SK-N-MC (cell line): ENCODE results near the gene ZMYND8.

Experiments
- DNase-seq: peaks from one replicate; pipeline ENCODE4 v3.0.0-alpha.2; 2011; ENCODE audit warnings: low read depth, low spot score
- H3K27ac ChIP-seq: fragments of 200-600 bp; sonication (generic); 2 replicates; pipeline ENCODE4 v1.5.1; 2016; ENCODE audit warnings: mixed run types
- H3K36me3 ChIP-seq: fragments of 200-600 bp; sonication (generic); 2 replicates; pipeline ENCODE4 v1.6.1; 2017; ENCODE audit warnings: antibody characterized with exemption, low read length, mixed read lengths; ENCODE audit not compliant: insufficient read depth
- H3K4me3 ChIP-seq: fragments of 200-600 bp; sonication (generic); 2 replicates; pipeline ENCODE4 v1.5.1; 2016
- H3K9ac ChIP-seq: fragments of 200-600 bp; sonication (generic); 2 replicates; pipeline ENCODE4 v1.8.0; 2017; ENCODE audit warnings: mixed run types, mixed read lengths; ENCODE audit not compliant: insufficient read length
- H3K9me3 ChIP-seq: fragments of 200-600 bp; sonication (generic); 2 replicates; pipeline ENCODE4 v1.6.1; 2017; ENCODE audit warnings: low read depth, mild to moderate bottlenecking, antibody characterized with exemption, low read length, moderate library complexity, mixed read lengths
- EZH2 ChIP-seq: fragments of 200-600 bp; sonication (generic); IDR thresholded peaks from one replicate; pipeline ENCODE4 v1.6.1; 2017; ENCODE audit warnings: antibody characterized with exemption
- FOXP2 ChIP-seq: optimal IDR thresholded peaks from 2 replicates; pipeline ENCODE3; 2011; ENCODE audit warnings: mild to moderate bottlenecking, moderate library complexity; ENCODE audit not compliant: insufficient read depth; ENCODE audit errors: extremely low read length, control extremely low read depth
- POLR2AphosphoS5 ChIP-seq: IDR thresholded peaks from 2 replicates; pipeline ENCODE4 v1.6.1; 2012; ENCODE audit warnings: mild to moderate bottlenecking, low read depth, low read length, borderline replicate concordance

Gene ZMYND8

DNA sequence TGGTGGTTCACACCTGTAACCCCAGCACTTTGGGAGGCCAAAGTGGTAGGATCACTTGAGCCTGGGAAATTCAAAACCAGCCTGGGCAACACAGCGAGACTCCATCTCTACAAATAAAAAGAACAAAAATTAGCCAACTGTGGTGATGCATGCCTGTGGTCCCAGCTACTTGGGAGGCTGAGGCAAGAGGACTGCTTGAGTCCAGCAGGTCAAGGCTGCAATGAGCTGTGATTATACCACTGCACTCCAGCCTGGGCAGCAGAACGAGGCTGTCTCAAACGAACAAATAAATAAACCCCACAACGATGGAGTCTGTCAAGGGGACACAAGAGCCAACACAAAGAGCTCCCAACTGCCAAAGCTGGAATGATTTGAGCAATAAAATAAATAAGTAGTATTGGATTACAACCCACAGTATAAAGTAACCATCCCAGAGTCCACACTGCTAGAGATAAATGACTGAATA, 13.5 kb downstream of the ZMYND8 start:
- Histone ChIP-seq H3K9me3 (no peaks in the 10 kb centered on the region), H3K36me3 (peaks cover 17% of the 10 kb centered on the region), H3K9ac (no peak overlapping the region), H3K27ac (no peak overlapping the region), H3K4me3 (no peak overlapping the region)
- DNase-seq, result no peak
- no peak for TF ChIP-seq POLR2AphosphoS5
- no peak for TF ChIP-seq EZH2
- no peak for TF ChIP-seq FOXP2

DNA sequence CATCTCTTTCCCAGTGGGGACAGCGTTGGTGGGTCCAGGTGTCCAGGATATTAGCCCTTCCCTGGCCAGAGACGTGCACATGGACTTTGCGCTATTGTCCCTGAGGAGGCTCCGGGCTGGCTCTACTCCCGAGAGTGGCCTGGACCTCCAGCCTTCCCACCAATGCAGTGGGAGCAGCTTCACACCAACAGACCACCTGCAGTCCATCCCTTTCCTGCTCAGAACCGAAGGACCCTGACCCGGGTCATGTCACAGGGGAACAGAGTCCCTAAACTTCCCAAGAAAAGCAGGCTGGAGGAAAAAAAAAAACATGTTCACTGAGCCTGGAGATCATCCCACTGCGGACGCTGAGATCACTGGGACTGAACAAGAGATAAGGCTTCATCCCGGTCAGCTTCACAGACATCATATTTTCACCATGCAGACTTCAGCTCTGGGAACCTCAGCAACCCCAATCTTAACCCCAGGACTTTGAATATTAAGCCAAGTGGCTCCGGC, 18.3 kb downstream of the ZMYND8 start:
- H3K36me3 ChIP-seq, result peaks cover 5% of the 10 kb centered on the region
- no peak overlapping the region for H3K27ac ChIP-seq
- TF ChIP-seq FOXP2 (no peak), POLR2AphosphoS5 (no peak), EZH2 (no peak)
- H3K9ac ChIP-seq, result no peak overlapping the region
- H3K4me3 ChIP-seq, result no peak overlapping the region
- no peak for DNase-seq
- no peaks in the 10 kb centered on the region for H3K9me3 ChIP-seq

DNA sequence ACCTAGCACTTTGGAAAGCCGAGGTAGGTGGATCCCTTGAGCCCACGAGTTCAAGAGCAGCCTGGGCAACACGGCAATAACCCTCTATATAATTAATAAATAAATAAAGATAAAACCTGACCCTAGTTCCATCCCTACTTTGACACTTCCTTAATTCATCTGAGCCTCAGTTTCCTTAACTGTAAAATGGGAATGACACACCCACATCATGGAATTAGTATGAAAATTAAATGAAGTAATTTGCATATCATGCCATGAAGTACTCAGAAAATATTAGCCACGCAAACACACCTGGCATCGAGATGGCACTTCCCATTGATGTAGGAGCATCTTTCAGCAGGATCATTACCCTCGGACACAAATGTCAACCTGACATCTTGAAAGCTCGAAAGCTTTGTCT, 19.1 kb downstream of the ZMYND8 start:
- H3K36me3 ChIP-seq, result peaks cover 8% of the 10 kb centered on the region
- no peak overlapping the region for H3K27ac ChIP-seq
- H3K4me3 ChIP-seq, result no peak overlapping the region
- no peak for DNase-seq
- no peaks in the 10 kb centered on the region for H3K9me3 ChIP-seq
- TF ChIP-seq EZH2 (no peak), FOXP2 (no peak), POLR2AphosphoS5 (no peak)
- no peak overlapping the region for H3K9ac ChIP-seq

DNA sequence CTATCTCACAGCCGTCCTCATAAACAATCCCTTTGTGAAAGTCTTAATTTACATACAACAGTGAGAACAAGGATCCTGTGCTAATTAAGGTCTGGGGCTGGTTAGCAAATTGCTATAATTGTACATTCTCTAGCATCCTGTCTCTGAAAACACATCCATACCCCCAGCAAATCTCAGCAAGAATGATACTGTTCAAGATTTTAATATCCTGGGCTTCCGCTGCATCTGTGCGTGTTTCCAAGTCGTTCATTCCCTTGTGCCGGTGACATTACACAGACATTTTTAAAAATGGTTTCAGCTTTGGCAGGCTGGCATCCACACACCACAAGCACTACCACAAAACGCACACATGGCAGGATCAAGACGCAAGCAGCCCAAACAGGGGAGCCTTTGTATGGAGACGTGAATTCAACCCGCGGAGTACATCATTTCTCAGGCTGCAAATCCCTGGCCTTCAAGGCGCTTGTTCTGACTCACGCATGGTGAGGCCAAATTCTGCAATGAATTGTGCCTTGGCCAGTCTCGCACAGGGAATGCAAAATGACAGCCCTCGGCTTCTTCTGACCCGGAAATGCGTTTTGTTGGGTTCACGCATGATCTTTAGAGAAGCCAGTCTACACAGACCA, 20.3 kb downstream of the ZMYND8 start:
- TF ChIP-seq EZH2, result no peak
- no peak for TF ChIP-seq FOXP2
- TF ChIP-seq POLR2AphosphoS5, result no peak
- H3K4me3 ChIP-seq, result no peak overlapping the region

DNA sequence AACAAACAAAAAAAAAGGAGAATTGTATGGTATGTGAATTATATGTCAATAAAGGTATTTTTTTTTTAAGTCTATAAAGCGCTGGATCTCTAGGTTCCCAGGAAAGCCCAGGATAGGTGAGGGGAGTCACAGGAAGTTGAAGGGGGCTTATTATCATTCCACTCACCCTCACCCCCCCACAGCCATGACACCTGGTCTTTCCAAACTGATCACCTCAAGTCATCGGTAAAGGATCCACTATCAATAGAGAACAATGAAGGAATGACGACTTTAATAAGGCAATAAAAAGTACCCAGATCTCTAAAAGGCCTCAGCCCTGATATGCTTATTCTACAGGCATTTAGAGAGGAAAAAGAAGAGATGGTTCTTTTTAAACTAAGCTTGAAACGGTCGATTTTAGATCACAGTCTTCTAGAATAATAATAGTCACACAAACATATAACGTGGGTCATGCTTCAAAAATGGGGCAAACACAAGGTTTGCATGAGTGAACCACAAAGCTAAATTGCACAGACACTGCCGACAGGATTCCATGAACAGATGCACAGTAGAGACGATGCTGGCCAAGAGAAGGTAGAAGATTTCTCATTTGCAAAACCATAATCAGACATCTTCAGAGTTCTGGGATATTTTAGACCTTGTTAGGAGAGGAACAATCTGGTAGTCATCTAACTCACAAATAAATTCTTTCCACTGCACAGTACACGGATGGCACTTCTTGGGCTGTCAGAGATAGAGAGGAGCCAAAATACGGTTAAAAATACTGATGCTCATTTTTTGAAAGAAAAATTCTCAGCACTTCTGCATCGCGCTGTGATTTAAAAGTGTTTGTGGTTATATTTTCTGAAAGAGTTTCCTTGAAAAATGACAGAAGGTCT, 21.0 kb downstream of the ZMYND8 start:
- no peak overlapping the region for H3K27ac ChIP-seq
- no peak for TF ChIP-seq POLR2AphosphoS5
- TF ChIP-seq EZH2, result no peak
- TF ChIP-seq FOXP2, result no peak
- no peak overlapping the region for H3K9ac ChIP-seq
- no peak overlapping the region for H3K4me3 ChIP-seq
- H3K9me3 ChIP-seq, result no peaks in the 10 kb centered on the region
- peaks cover 8% of the 10 kb centered on the region for H3K36me3 ChIP-seq
- no peak for DNase-seq

More for the DNA sequence above, 20.3 kb downstream of the ZMYND8 start:
- Histone ChIP-seq H3K27ac (no peak overlapping the region), H3K9me3 (no peaks in the 10 kb centered on the region), H3K9ac (no peak overlapping the region), H3K36me3 (peaks cover 8% of the 10 kb centered on the region)
- DNase-seq, result no peak

DNA sequence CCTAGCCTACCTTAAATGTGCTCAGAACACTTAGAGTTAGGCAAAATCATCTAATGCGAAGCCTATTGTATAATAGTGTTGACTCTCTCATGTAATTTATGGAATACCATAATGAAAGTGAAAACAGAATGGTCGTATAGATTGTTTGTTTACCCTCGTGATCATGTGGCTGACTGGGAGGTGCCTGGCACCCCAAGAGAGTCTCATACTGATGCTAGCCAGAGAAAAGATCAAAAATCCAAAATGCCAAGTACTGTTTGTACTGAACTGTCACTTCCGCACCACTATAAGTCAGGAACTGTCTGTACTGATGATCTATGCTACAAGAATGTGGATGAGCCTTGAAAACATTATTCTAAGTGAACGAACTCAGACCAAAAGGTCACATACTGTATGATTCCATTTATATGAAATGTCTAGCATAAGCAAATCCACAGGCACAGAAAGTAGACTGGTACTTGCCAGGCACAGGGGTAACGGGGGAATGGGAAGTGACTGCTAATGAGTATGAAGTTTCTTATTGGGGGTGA, 22.4 kb downstream of the ZMYND8 start:
- DNase-seq, result no peak
- Histone ChIP-seq H3K9me3 (no peaks in the 10 kb centered on the region), H3K27ac (no peak overlapping the region), H3K4me3 (no peak overlapping the region), H3K9ac (no peak overlapping the region), H3K36me3 (peaks cover 8% of the 10 kb centered on the region)
- TF ChIP-seq EZH2 (no peak), POLR2AphosphoS5 (no peak), FOXP2 (no peak)

DNA sequence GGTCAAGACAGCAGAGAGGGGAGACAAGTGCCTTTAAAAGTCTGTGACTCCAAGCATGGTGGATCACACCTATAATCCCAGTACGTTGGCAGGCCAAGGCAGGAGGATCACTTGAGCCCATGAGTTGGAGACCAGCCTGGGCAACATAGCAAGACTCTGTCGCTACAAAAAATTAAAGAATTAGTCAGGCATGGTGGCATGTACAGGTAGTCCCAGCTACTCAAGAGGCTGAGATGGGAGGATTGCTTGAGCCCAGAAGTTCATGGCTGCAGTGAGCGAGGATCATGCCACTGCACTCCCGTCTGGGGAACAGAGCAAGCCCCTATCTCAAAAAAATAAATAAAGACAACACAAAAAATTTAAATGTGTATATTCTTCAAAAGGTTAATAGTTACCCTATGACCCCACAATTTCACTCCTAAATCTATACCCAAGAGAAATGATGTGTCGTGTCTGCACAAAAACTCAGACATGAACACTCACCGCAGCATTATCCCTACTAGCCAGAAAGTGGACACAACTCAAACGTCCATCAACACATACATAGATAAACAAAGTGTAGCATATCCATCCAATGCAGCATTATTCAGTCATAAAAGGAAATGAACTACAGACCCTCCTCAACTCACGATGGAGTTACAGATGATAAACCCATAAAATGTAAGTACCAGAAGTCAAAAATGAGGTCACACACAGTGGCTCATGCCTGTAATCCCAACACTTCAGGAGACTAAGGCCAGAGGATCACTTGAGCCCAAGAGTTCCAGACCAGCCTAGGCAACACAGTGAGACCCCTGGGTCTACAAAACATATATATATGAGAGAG, 23.9 kb downstream of the ZMYND8 start:
- H3K27ac ChIP-seq, result no peak overlapping the region
- peaks cover 8% of the 10 kb centered on the region; the same call in 1 of the 2 replicates for H3K36me3 ChIP-seq
- no peak for TF ChIP-seq POLR2AphosphoS5
- TF ChIP-seq FOXP2, result no peak
- TF ChIP-seq EZH2, result no peak
- H3K9ac ChIP-seq, result no peak overlapping the region
- H3K4me3 ChIP-seq, result no peak overlapping the region
- H3K9me3 ChIP-seq, result no peaks in the 10 kb centered on the region
- DNase-seq, result no peak
